ES-I3 (cell line): ENCODE results near the gene JAKMIP1.
"Not testable (repeated sequence)": the region's sequence is repeated elsewhere in the genome, so short reads cannot be mapped to it uniquely, and the experiment has no call there.

ENCODE experiments used
- H3K36me3 ChIP-seq: 2 replicates; pipeline ENCODE4 v1.6.1; 2013; ENCODE audit warnings: mild to moderate bottlenecking, low read length, control low read depth, moderate library complexity; ENCODE audit not compliant: insufficient read depth
- H3K4me1 ChIP-seq: 2 replicates; pipeline ENCODE4 v1.6.1; 2013; ENCODE audit warnings: mild to moderate bottlenecking, control low read depth, low read length; ENCODE audit not compliant: insufficient read depth
- H3K9ac ChIP-seq: 2 replicates; pipeline ENCODE4 v1.6.1; 2013; ENCODE audit warnings: low read depth, mild to moderate bottlenecking, low read length, moderate library complexity
- H3K9me3 ChIP-seq: 2 replicates; pipeline ENCODE4 v1.6.1; 2013; ENCODE audit warnings: mild to moderate bottlenecking, low read length, moderate library complexity; ENCODE audit not compliant: control insufficient read depth, insufficient read depth

Gene JAKMIP1

GRCh38 chr4:6017800-6018199 lies 182.5 kb downstream of the JAKMIP1 start:
- no peak overlapping the region for H3K9ac ChIP-seq
- H3K9me3 ChIP-seq, result no peaks in the 10 kb centered on the region
- no peaks in the 10 kb centered on the region; the same call in 1 of the 2 replicates for H3K4me1 ChIP-seq
- H3K36me3 ChIP-seq, result no peaks in the 10 kb centered on the region

GRCh38 chr4:6017030-6017429 lies 183.3 kb downstream of the JAKMIP1 start:
- Histone ChIP-seq H3K9me3 (no peaks in the 10 kb centered on the region), H3K36me3 (no peaks in the 10 kb centered on the region), H3K9ac (no peak overlapping the region), H3K4me1 (no peaks in the 10 kb centered on the region; the same call in 1 of the 2 replicates)

- Histone ChIP-seq H3K9me3 (no peaks in the 10 kb centered on the region), H3K9ac (no peak overlapping the region), H3K4me1 (no peaks in the 10 kb centered on the region), H3K36me3 (no peaks in the 10 kb centered on the region)
Observed at GRCh38 chr4:6013564-6013963, 186.8 kb downstream of the JAKMIP1 start.

- no peaks in the 10 kb centered on the region for H3K36me3 ChIP-seq
- no peak overlapping the region for H3K9ac ChIP-seq
- H3K4me1 ChIP-seq, result no peaks in the 10 kb centered on the region
- H3K9me3 ChIP-seq, result no peaks in the 10 kb centered on the region
Observed at GRCh38 chr4:6012200-6012599, 188.1 kb downstream of the JAKMIP1 start.

- Histone ChIP-seq H3K36me3 (no peaks in the 10 kb centered on the region), H3K4me1 (no peaks in the 10 kb centered on the region), H3K9ac (no peak overlapping the region), H3K9me3 (no peaks in the 10 kb centered on the region)
Observed at GRCh38 chr4:6011686-6012085, 188.7 kb downstream of the JAKMIP1 start.

- no peaks in the 10 kb centered on the region for H3K9me3 ChIP-seq
- H3K9ac ChIP-seq, result no peak overlapping the region
- no peaks in the 10 kb centered on the region for H3K36me3 ChIP-seq
- no peaks in the 10 kb centered on the region for H3K4me1 ChIP-seq
Observed at GRCh38 chr4:6011271-6011671, 189.1 kb downstream of the JAKMIP1 start.

- Histone ChIP-seq H3K4me1 (no peaks in the 10 kb centered on the region), H3K9me3 (no peaks in the 10 kb centered on the region), H3K36me3 (no peaks in the 10 kb centered on the region), H3K9ac (no peak overlapping the region)
Observed at GRCh38 chr4:6010789-6011188, 189.6 kb downstream of the JAKMIP1 start.

GRCh38 chr4:6009452-6009851 lies 190.9 kb downstream of the JAKMIP1 start:
- 0 out of 2 replicates have a peak, but pooled peaks cover 2% of the 10 kb centered on the region for H3K9me3 ChIP-seq
- no peak overlapping the region for H3K9ac ChIP-seq
- H3K36me3 ChIP-seq, result no peaks in the 10 kb centered on the region
- no peaks in the 10 kb centered on the region for H3K4me1 ChIP-seq

GRCh38 chr4:6008766-6009385 lies 191.5 kb downstream of the JAKMIP1 start:
- 0 out of 2 replicates have a peak, but pooled peaks cover 2% of the 10 kb centered on the region for H3K9me3 ChIP-seq
- H3K9ac ChIP-seq, result no peak overlapping the region
- H3K36me3 ChIP-seq, result no peaks in the 10 kb centered on the region
- H3K4me1 ChIP-seq, result no peaks in the 10 kb centered on the region

GRCh38 chr4:6008092-6008551 lies 192.2 kb downstream of the JAKMIP1 start:
- Histone ChIP-seq H3K9ac (no peak overlapping the region; the same call in 1 of the 2 replicates), H3K9me3 (0 out of 2 replicates have a peak, but pooled peaks cover 2% of the 10 kb centered on the region), H3K4me1 (no peaks in the 10 kb centered on the region), H3K36me3 (no peaks in the 10 kb centered on the region)

GRCh38 chr4:6005175-6005574 lies 195.2 kb downstream of the JAKMIP1 start:
- Histone ChIP-seq H3K4me1 (no peaks in the 10 kb centered on the region), H3K9me3 (0 out of 2 replicates have a peak, but pooled peaks cover 2% of the 10 kb centered on the region), H3K36me3 (no peaks in the 10 kb centered on the region), H3K9ac (no peak overlapping the region)

GRCh38 chr4:6003485-6003884 lies 196.9 kb downstream of the JAKMIP1 start:
- not testable (repeated sequence) for H3K9me3 ChIP-seq, H3K4me1 ChIP-seq, H3K36me3 ChIP-seq, H3K9ac ChIP-seq

GRCh38 chr4:6002926-6003325 lies 197.4 kb downstream of the JAKMIP1 start:
- no peaks in the 10 kb centered on the region for H3K4me1 ChIP-seq
- 0 out of 2 replicates have a peak, but pooled peaks cover 2% of the 10 kb centered on the region for H3K9me3 ChIP-seq
- no peak overlapping the region for H3K9ac ChIP-seq
- no peaks in the 10 kb centered on the region for H3K36me3 ChIP-seq

- Histone ChIP-seq H3K9ac (no peak overlapping the region), H3K4me1 (no peaks in the 10 kb centered on the region), H3K9me3 (0 out of 2 replicates have a peak, but pooled peaks cover 2% of the 10 kb centered on the region), H3K36me3 (no peaks in the 10 kb centered on the region)
Observed at GRCh38 chr4:6002492-6002833, 197.9 kb downstream of the JAKMIP1 start.

GRCh38 chr4:6001680-6002491 lies 198.5 kb downstream of the JAKMIP1 start:
- H3K4me1 ChIP-seq, result no peaks in the 10 kb centered on the region
- no peak overlapping the region for H3K9ac ChIP-seq
- 0 out of 2 replicates have a peak, but pooled peaks cover 2% of the 10 kb centered on the region for H3K9me3 ChIP-seq
- H3K36me3 ChIP-seq, result no peaks in the 10 kb centered on the region
